DND-41 (cell line): ENCODE data around the gene PDE3A.

Source experiments
- EZH2 ChIP-seq: IDR thresholded peaks from 3 replicates; pipeline ENCODE4 v1.6.1; 2012; ENCODE audit warnings: borderline replicate concordance, low read depth, mild to moderate bottlenecking, moderate library complexity, low read length, inconsistent platforms; ENCODE audit not compliant: severe bottlenecking
- TF ChIP-seq, protein P1 (sequence below): IDR thresholded peaks from 2 replicates; pipeline ENCODE4 v1.5.1; 2012; ENCODE audit warnings: borderline replicate concordance, low read length, moderate library complexity, mild to moderate bottlenecking; ENCODE audit not compliant: poor library complexity, severe bottlenecking; ENCODE audit errors: extremely low read depth

DNA sequence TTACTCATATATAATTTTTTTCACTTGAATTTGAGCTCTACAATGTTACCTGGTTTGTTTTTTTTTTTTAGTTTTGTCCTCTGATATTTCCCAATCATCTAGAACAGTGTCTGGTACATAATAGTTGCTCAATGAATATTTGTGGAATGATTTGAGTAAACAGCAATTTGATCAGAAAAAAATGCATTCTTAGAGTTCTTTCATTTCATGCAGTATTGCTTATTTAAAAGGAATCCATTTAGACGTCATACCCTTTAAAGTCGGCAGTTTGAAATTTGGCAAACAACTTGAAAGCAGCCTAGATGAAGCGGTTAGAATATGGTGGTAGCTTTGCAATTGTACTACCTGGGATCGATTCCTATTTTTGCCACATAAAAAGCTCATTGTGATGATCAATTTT lies 140.0 kb downstream of the PDE3A start:
- TF ChIP-seq, protein P1, sequence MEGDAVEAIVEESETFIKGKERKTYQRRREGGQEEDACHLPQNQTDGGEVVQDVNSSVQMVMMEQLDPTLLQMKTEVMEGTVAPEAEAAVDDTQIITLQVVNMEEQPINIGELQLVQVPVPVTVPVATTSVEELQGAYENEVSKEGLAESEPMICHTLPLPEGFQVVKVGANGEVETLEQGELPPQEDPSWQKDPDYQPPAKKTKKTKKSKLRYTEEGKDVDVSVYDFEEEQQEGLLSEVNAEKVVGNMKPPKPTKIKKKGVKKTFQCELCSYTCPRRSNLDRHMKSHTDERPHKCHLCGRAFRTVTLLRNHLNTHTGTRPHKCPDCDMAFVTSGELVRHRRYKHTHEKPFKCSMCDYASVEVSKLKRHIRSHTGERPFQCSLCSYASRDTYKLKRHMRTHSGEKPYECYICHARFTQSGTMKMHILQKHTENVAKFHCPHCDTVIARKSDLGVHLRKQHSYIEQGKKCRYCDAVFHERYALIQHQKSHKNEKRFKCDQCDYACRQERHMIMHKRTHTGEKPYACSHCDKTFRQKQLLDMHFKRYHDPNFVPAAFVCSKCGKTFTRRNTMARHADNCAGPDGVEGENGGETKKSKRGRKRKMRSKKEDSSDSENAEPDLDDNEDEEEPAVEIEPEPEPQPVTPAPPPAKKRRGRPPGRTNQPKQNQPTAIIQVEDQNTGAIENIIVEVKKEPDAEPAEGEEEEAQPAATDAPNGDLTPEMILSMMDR = no peak
- no peak for TF ChIP-seq EZH2
